ENCODE results near the gene LTBP2. TPM values are rescaled to one million over a fixed set of nuclear protein-coding genes. Genes with fewer than 3 reads are reported as not detected.

The LTBP2 gene
- total RNA-seq, 1 experiment from 2014 or later: 0.31 TPM

- no peak for DNase-seq (ENCODE audit: low spot score)
These were observed 103.1 kb downstream of the LTBP2 start for GRCh38 chr14:74508844-74509428.

DNA sequence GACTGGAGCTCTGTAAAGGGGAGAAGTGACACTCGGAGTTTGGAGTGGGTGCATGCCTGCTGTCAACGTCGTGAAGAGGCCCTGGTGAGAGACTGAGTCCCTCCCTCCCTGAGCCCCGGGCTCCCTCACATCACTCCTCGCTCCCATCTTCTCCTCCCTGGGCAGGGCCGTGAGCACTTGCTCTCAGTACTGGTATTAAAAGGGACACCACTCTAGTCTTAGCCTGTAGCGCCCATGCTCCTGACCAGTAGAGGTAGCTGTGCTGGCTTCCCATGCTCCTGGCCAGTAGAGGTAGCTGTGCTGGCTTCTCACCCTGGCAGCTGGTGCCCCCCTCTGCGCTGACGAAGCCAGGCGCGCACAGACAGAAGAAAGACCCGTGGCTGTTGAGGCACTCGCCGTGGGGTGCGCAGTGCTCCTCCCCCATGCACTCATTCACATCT, 103.7 kb downstream of the LTBP2 start:
- no peak for DNase-seq (ENCODE audit: low spot score)

DNA sequence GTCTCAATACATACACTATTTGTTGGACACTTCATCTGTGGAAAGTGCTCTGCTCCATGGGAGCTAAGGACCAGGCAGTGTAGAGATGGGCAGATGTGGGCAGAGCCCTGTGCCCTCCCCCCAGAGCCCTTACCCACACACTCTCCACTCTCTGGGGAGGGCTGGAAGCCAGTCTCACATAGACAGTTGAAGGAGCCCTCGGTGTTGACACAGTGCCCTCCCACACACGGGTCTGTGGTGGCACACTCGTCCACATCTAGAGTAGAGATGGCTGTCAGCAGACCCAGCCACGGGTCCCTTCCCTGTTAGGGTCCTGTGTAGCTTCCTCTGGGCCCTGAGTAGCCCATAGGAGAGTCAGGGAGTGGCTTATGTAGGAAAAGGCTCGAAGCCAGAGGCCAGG, 104.2 kb downstream of the LTBP2 start:
- no peak for DNase-seq (ENCODE audit: low spot score)

DNA sequence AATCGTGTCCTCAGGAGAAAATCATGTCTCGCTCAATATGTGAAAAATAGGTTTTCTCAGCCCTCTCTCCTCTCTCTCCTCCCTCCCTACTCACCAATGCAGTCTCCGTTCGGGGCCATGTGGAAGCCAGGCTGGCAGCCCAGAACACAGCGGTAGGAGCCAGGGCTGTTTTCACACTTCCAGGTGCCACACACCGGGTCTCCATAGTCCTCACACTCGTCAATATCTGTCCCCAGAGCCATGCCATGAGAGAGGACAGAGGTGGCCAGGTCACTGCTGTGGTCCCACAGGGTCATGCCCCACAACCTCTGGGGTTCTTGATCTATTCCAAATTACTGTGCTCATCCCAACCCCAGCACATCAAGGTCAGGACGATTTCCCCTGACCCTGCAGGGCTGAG, 105.0 kb downstream of the LTBP2 start:
- no peak for DNase-seq (ENCODE audit: low spot score)

DNA sequence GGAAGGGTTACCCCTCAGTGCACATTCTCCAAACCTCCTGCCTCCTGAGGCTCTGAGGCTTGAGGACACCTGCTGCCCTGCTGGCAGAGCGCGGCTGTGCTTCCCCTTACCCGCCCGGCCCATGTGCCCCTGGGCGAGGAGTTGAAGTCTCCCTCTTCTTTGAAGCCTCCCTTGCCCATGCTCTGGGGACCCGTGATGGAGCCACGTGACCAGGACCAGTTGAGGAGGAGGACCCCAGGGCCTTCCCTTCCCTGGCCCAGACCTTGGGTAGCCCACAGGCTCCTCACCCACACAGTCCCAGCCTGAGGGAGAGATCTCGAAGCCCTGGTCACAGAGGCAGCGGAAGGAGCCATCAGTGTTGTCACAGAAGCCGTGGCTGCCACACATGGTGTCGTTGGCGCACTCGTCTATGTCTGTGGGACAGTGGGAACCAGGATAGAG, 105.6 kb downstream of the LTBP2 start:
- DNase-seq (ENCODE audit: low spot score): no peak

GRCh38 chr14:74505831-74506230, 106.2 kb downstream of the LTBP2 start:
- DNase-seq (ENCODE audit: low spot score): no peak

- no peak for DNase-seq (ENCODE audit: low spot score)
These were observed 106.9 kb downstream of the LTBP2 start for GRCh38 chr14:74504874-74505720.

DNA sequence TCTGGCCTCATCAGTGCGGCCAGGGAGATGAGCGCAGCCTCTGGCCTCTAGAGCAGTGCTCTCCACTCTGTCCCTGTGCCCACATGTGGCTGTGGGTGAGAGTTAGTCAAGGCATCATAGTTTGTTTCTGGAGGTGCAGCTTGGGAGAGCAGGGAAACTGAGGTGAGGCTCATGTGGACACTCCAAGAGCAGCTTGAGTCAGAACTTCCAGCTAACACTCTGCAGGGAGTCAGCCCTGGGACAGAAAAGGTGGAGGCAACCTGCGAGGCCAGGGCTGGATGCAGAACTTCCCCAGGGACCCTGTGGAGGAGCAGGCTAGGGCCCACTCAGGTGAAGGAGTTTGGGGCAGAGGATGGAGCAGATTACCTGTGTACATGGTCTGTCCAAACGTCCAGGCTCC, 107.6 kb downstream of the LTBP2 start:
- no peak for DNase-seq (ENCODE audit: low spot score)

GRCh38 chr14:74503938-74504335, 108.1 kb downstream of the LTBP2 start:
- no peak for DNase-seq (ENCODE audit: low spot score)

- no peak for DNase-seq (ENCODE audit: low spot score)
These were observed 108.6 kb downstream of the LTBP2 start for GRCh38 chr14:74503291-74503937.

DNA sequence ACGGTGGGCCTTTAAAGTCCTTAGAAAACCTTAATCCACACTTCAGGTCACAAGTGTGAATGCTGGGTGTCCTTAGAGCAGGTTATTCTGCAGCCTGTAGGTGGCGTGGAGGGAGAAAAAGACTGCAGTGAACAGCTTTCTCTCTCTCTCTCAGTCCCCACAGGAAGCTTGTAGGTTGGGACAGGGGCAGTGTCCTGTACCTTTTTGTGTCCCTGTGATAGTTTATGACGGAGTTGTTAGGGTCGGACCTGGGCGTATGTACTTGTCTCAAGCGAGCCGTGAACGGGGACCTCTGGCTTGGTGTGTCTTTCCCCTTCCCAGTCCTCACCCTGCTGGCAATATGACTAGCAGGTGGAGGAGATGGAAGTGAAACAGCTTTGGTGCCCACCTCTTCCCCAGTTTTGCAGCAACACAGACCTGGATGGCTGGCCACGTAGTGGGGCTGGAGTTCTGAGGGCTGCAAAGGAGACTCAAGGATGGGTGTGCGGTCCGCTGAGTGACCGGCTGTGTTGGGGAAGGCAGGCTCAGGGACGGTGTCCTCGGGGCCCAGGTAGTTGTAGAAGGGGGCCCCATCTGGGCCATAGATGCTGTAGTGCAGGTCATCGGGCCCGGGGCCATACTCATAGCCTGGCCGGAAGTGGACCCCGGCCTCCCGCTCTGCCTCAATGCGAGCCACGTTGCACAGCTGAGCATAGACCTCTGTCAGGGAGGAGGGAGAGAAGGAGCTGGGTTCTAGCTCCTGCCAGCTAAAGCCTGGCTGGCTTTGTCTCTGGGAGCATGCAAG, 109.6 kb downstream of the LTBP2 start:
- DNase-seq (ENCODE audit: low spot score): peak; percentile 50

DNA sequence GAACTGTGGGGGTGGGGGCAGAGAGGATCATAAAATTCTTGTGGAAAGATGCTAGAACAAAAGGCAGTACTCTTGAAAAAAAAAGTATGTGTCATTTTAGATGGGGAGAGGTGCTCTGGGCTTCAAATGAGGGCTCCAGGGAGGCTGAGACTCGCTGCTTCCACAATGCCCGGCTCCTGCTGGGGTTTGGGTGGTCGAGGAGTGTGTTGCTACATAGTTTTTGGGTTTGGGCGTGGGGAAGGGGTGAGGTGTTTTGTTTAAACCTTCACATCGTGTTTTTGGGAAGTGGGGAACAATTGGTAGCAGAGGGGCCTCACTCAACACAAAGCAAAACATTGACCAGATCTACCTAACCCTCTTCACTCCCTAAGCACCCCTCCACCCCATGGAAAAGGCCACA, 110.3 kb downstream of the LTBP2 start:
- DNase-seq (ENCODE audit: low spot score): no peak

DNA sequence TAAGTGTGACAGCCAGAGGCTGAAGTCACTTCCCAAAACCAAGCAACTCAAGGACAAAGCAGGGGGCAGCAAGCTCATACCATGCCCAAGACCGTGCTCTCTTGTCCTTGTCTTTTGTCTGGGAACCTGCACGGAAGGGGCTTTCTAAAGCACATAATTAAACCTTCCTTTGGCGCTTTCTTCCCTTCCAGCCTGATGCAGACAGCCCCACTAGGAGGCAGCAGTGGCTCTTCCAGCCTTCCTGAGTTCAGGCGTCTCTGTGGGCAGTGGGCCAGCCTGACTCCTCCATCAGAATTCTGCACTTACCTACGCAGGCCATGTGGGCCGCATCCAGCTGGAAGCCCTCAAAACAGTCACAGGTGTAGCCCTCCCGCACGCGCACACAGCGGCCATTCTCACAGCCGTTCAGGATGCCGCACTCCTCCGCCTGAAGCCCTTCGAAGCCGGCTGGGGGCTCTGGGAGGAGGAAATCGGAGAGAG, 110.9 kb downstream of the LTBP2 start:
- DNase-seq (ENCODE audit: low spot score): peak; percentile 30

DNA sequence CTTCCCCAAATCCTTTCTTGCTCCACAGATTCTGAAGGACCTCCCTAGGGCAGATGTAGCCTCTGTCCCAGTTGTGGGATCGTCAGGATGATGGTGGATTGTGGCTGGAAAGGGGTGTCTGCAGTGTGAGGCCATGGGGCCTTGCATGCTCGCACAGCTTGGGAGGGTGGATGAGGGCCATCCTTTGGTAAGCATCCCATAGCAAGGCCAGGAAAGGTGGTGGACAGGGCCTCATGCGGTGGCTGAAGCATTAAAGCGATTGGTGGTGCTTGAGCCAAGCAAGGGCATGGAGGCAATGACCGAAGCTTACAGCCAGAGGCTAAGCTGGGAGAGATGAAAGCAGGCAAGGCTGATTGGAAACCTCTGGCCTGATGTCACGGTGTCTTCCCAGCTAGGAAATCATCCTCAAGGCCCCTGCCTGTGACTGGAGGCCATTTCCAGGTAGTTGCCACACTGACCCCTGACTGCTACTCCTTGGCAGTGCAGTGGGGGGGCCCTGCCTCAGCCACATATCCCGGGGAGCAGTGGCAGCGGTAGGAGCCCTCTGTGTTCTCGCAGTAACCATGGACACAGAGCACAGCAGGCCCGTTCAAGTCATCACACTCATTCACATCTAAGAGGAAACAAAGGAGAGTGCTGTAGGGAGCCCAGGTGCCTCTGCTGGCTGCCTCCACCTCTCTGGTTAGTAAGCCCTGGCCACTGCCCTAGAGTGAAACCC, 111.5 kb downstream of the LTBP2 start:
- DNase-seq (ENCODE audit: low spot score): no peak

DNA sequence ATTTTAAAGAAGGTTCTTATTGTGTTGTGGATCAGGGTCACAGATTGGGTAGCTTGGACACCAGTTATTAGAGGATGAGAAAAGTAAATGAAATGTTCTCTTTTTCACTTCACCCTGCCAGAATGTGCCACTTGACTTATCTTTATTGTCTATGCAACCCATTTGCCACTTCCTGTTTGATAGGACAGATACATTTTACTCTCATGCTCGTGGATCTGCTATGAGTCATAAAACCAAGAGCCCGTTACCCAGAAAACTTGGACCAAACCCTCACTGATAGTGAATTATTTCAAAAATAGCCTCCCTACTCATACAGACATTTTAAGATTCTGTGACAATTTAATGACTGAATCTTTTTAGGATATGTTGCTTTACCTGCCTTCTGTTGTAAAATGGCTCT, 116.7 kb downstream of the LTBP2 start:
- no peak for DNase-seq (ENCODE audit: low spot score)

DNA sequence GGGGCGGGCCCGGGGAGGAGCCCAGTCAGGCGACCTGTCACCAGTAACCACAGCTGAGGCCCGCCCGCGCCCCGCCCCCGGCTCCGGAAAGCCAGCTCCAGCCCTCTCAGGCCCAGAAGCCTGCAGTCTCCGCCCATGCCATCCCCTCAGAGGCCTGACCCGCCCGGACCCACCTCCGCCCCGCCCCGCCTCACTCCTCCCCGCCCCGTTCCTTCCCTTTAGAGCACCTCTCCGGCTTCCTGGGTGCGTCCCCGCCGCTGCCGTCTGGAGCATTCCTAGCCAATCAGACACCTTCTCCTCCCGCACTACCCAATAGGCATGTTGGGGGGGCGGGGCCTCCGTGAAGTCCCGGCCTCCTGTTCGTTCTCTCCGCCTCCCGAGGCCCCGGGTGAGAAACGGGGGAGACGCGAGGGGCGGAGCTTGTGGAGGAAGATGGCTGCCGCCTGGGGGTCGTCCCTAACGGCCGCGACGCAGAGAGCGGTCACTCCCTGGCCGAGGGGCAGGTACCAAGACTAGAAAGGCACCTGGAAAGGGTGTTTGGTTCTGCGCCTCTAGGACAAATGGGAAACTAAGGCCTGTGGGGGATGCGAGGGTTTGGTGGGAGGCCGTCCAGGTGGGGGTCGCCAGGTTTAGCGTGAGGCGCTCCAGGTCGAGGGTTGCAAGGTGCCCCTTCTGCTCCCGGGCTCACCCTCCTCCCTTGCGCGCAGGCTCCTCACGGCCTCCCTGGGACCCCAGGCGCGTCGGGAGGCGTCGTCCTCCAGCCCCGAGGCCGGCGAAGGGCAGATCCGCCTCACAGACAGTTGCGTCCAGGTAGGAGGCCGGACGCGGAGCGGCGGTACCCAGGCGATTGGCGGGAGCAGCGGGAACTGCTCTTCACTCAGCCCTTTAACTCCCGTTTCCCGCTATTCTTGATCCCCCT, 118.4 kb downstream of the LTBP2 start, which contains the start of gene ISCA2:
Gene ISCA2 (plus strand): TSS at position 423 of the 919 bp plus-strand sequence. CDS start 10 bp downstream, at position 433.
- peak; percentile 94 for DNase-seq (ENCODE audit: low spot score)

DNA sequence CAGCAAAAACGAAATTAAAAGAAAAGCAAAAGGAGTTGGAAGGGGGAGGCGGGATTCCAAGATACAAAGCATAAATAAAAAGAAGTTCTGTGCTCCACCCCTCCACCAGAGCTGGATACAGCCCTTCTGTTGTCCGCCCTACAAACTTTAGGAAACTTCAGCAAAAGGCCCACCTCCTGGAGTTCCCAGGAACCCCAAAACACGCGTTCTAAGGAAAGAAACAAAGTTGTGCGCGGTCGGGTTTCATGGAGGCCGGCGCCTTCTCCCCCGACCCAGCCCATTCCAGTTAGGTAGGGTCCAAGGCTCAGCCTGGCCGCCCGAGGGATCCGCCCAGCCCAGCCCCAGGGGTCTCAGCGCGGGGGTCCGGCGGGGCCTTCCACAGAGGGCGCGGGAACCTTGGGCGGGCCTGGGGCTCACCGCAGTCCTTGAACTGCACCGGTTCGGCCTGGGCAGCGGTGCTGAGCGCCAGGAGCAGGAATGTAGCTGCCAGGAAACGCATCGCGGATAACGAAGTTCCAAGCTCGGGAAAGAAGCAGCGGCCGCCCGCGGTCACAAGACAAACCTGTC, 119.2 kb downstream of the LTBP2 start, which contains the start of gene NPC2:
Gene NPC2 (minus strand): TSS at position 530 of the 567 bp plus-strand sequence. CDS start 31 bp downstream, at position 499.
- DNase-seq (ENCODE audit: low spot score): no peak

- peak; percentile 22 for DNase-seq (ENCODE audit: low spot score)
These were observed 119.9 kb downstream of the LTBP2 start for GRCh38 chr14:74491956-74492775.
